Neuronal stem cell (in vitro differentiated cells): ENCODE results near the gene APOBEC3F.
"Not testable (repeated sequence)": the region's sequence is repeated elsewhere in the genome, so short reads cannot be mapped to it uniquely, and the experiment has no call there.

Experiments used
- DNase-seq: peaks from one replicate; pipeline ENCODE4 v3.0.0-alpha.2; 2013; ENCODE audit warnings: low spot score
- H2AFZ ChIP-seq: one replicate; pipeline ENCODE4 v1.6.1; 2013; ENCODE audit warnings: mild to moderate bottlenecking, low read length, inconsistent platforms
- H2AK5ac ChIP-seq: 2 replicates; pipeline ENCODE4 v1.6.1; 2013; ENCODE audit warnings: low read depth, mild to moderate bottlenecking, inconsistent platforms, low read length, moderate library complexity, mixed read lengths
- H2BK120ac ChIP-seq: 2 replicates; pipeline ENCODE4 v1.6.1; 2013; ENCODE audit warnings: low read depth, mild to moderate bottlenecking, inconsistent platforms, low read length, moderate library complexity, mixed read lengths
- H2BK12ac ChIP-seq: one replicate; pipeline ENCODE4 v1.6.1; 2013; ENCODE audit warnings: low read length, inconsistent platforms
- H2BK15ac ChIP-seq: 2 replicates; pipeline ENCODE4 v1.6.1; 2013; ENCODE audit warnings: mild to moderate bottlenecking, low read length, inconsistent platforms, mixed read lengths
- H2BK5ac ChIP-seq: one replicate; pipeline ENCODE4 v1.6.1; 2013; ENCODE audit warnings: inconsistent platforms, mild to moderate bottlenecking, low read length, moderate library complexity
- H3K14ac ChIP-seq: one replicate; pipeline ENCODE4 v1.6.1; 2013; ENCODE audit warnings: low read length, inconsistent platforms
- H3K18ac ChIP-seq: 2 replicates; pipeline ENCODE4 v1.6.1; 2013; ENCODE audit warnings: low read length, inconsistent platforms
- H3K23ac ChIP-seq: 2 replicates; pipeline ENCODE4 v1.6.1; 2013; ENCODE audit warnings: low read depth, mild to moderate bottlenecking, mixed read lengths, low read length, inconsistent platforms; ENCODE audit not compliant: poor library complexity
- H3K27ac ChIP-seq: replicated peaks from 3 replicates; pipeline ENCODE4 v1.5.1; 2013; ENCODE audit warnings: low read length, inconsistent platforms
- H3K27me3 ChIP-seq, 3 experiments: 2 replicates each; pipeline ENCODE4 v1.6.1; 2013; ENCODE audit warnings: low read length in 3 of 3, mild to moderate bottlenecking in 2 of 3, inconsistent platforms in 1 of 3, low read depth in 1 of 3, mixed read lengths in 1 of 3, moderate library complexity in 1 of 3; ENCODE audit not compliant: control insufficient read depth in 3 of 3, insufficient read depth in 3 of 3
- H3K36me3 ChIP-seq, 2 donors: replicated peaks in 1 of 2; 2 replicates each; pipeline ENCODE4 v1.6.1; 2013; ENCODE audit warnings: low read length in 2 of 2; ENCODE audit not compliant: control insufficient read depth in 2 of 2, insufficient read depth in 2 of 2
- H3K4ac ChIP-seq: 2 replicates; pipeline ENCODE4 v1.6.1; 2013; ENCODE audit warnings: inconsistent platforms, mild to moderate bottlenecking, low read length, moderate library complexity
- H3K4me1 ChIP-seq, 2 donors: 1 replicate in 1 of 2; 2 replicates in 1 of 2; pipeline ENCODE4 v1.6.1; 2013; ENCODE audit warnings: low read length in 2 of 2, low read depth in 1 of 2; ENCODE audit not compliant: control insufficient read depth in 2 of 2, insufficient read depth in 1 of 2
- H3K4me2 ChIP-seq: one replicate; pipeline ENCODE4 v1.6.1; 2013; ENCODE audit warnings: mild to moderate bottlenecking, low read length, inconsistent platforms; ENCODE audit not compliant: insufficient read depth, poor library complexity, severe bottlenecking
- H3K4me3 ChIP-seq, 2 donors: 2 replicates each; pipeline ENCODE4 v1.5.1; 2013; ENCODE audit warnings: low read length in 2 of 2, mild to moderate bottlenecking in 2 of 2, inconsistent platforms in 1 of 2, moderate library complexity in 1 of 2
- H3K79me1 ChIP-seq: one replicate; pipeline ENCODE4 v1.6.1; 2013; ENCODE audit warnings: low read depth, mild to moderate bottlenecking, inconsistent platforms, low read length, moderate library complexity
- H3K9ac ChIP-seq: one replicate; pipeline ENCODE4 v1.6.1; 2013; ENCODE audit warnings: mild to moderate bottlenecking, low read depth, low read length, inconsistent platforms; ENCODE audit not compliant: poor library complexity
- H3K9me3 ChIP-seq, 2 donors: replicated peaks in 1 of 2; 2 replicates each; pipeline versions ENCODE3 to v1.6.1; 2013; ENCODE audit warnings: low read length in 2 of 2, mild to moderate bottlenecking in 2 of 2, inconsistent platforms in 1 of 2, low read depth in 1 of 2, mixed read lengths in 1 of 2, moderate library complexity in 1 of 2; ENCODE audit not compliant: control insufficient read depth in 2 of 2, insufficient read depth in 1 of 2
- H4K8ac ChIP-seq: one replicate; pipeline ENCODE4 v1.6.1; 2013; ENCODE audit warnings: low read depth, mild to moderate bottlenecking, inconsistent platforms, low read length, moderate library complexity
- H4K91ac ChIP-seq: one replicate; pipeline ENCODE4 v1.6.1; 2013; ENCODE audit warnings: low read length, low read depth, mild to moderate bottlenecking, inconsistent platforms; ENCODE audit not compliant: poor library complexity
- WGBS, 2 donors: extraction: QIAGEN DNeasy Blood & Tissue Kit; methylation state at CpG; one replicate each; pipeline ENCODE4 v1.1.7; 2013; ENCODE audit warnings: missing lambda C conversion rate in 2 of 2, mixed read lengths in 1 of 2; ENCODE audit not compliant: insufficient read length in 2 of 2, insufficient replicate concordance in 1 of 2; ENCODE audit errors: extremely low coverage in 2 of 2; 5-methylcytosine and 5-hydroxymethylcytosine counted together

The APOBEC3F gene

GRCh38 chr22:39055658-39056057 is 15.0 kb downstream of the APOBEC3F start:
- no peak overlapping the region for H3K14ac ChIP-seq
- H3K27me3 ChIP-seq, result peaks cover 0 to 20% (median 0%) of the 10 kb centered on the region in 3 experiments
- no peak overlapping the region for H3K18ac ChIP-seq
- no peak overlapping the region for H3K23ac ChIP-seq
- peaks cover 2% of the 10 kb centered on the region for H3K79me1 ChIP-seq
- no peak for DNase-seq
- no peaks in the 10 kb centered on the region for H3K4me1 ChIP-seq
- H4K91ac ChIP-seq, result no peak overlapping the region
- no peak overlapping the region for H2AFZ ChIP-seq
- H2AK5ac ChIP-seq, result no peak overlapping the region
- H2BK5ac ChIP-seq, result no peak overlapping the region
- H3K4me3 ChIP-seq, result no peak overlapping the region
- H2BK12ac ChIP-seq, result no peak overlapping the region
- no CpG with 5 or more reads among the region's 11 CpGs for WGBS, 2 donors
- H2BK15ac ChIP-seq, result no peak overlapping the region
- no peak overlapping the region for H4K8ac ChIP-seq
- peaks cover 3% of the 10 kb centered on the region in 2 donors for H3K9me3 ChIP-seq
- no peak overlapping the region for H3K4ac ChIP-seq
- no peak overlapping the region for H3K9ac ChIP-seq
- no peak overlapping the region for H3K4me2 ChIP-seq
- H3K27ac ChIP-seq, result no peak overlapping the region
- no peaks in the 10 kb centered on the region for H3K36me3 ChIP-seq
- H2BK120ac ChIP-seq, result no peak overlapping the region

GRCh38 chr22:39061290-39061689 is 20.6 kb downstream of the APOBEC3F start:
- H3K36me3 ChIP-seq, H2AK5ac ChIP-seq, H3K79me1 ChIP-seq, DNase-seq, H3K9me3 ChIP-seq, H2BK12ac ChIP-seq, H4K8ac ChIP-seq, H3K18ac ChIP-seq, H2AFZ ChIP-seq, H2BK15ac ChIP-seq, H3K27ac ChIP-seq, H3K4ac ChIP-seq, H2BK5ac ChIP-seq, H2BK120ac ChIP-seq, H3K23ac ChIP-seq, H3K4me1 ChIP-seq, H3K9ac ChIP-seq, H3K4me2 ChIP-seq, H4K91ac ChIP-seq, H3K14ac ChIP-seq, H3K4me3 ChIP-seq: not testable (repeated sequence)
- no CpG with 5 or more reads among the region's 6 CpGs for WGBS, 2 donors
- peaks cover 0 to 34% (median 0%) of the 10 kb centered on the region in 3 experiments for H3K27me3 ChIP-seq

DNA sequence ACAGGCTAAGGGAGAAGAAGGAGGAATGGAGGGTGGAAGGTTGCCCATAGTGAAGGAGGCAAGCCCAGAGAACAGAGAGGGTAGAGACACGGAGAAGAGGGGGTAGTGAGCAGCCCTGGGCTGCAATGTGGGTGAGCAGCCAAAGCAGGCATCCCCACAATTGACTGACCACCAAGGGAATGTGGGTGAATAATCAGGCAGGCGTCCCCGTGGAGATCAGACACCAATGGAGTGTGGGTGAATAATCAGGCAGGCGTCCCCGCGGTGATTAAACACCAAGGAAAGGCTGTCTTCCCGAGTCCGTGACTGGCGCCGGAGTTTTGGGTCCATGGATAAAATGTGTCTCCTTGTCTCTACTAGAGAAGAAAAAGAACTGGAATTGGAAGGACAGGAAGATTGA is 21.3 kb downstream of the APOBEC3F start:
- H2BK15ac ChIP-seq, H3K27ac ChIP-seq, H3K23ac ChIP-seq, H2BK5ac ChIP-seq, H2BK120ac ChIP-seq, H2AFZ ChIP-seq, H3K4me1 ChIP-seq, H3K9me3 ChIP-seq, H3K18ac ChIP-seq, H4K8ac ChIP-seq, H2AK5ac ChIP-seq, H3K4ac ChIP-seq, H4K91ac ChIP-seq, H3K36me3 ChIP-seq, H2BK12ac ChIP-seq, H3K9ac ChIP-seq, DNase-seq, H3K4me2 ChIP-seq, H3K14ac ChIP-seq, H3K79me1 ChIP-seq, H3K4me3 ChIP-seq: not testable (repeated sequence)
- WGBS, 2 donors, result no CpG with 5 or more reads among the region's 10 CpGs
- peaks cover 0 to 40% (median 0%) of the 10 kb centered on the region in 3 experiments for H3K27me3 ChIP-seq

DNA sequence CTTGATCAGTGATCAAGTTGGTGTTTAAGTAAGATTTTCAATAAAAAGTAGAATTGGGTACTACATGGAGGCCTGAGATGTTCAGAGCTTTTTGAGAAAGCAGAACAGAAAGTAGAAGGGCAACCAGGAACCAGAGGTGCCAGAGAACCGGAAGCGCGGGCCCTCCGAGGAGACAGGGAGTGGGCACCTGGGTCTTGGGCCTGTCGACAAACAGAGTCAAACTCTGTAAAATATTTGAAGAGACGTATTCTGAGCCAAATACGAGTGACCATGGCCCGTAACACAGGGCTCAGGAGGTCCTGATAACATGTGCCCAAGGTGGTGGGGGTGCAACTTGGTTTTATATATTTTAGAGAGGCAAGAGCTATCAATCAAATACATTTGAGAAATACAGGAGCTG is 23.2 kb downstream of the APOBEC3F start:
- not testable (repeated sequence) for H3K9ac ChIP-seq, H2AFZ ChIP-seq, H3K79me1 ChIP-seq, H4K91ac ChIP-seq, H3K36me3 ChIP-seq, H4K8ac ChIP-seq, H3K9me3 ChIP-seq, H2BK12ac ChIP-seq, H3K4me3 ChIP-seq, H2BK120ac ChIP-seq, H3K14ac ChIP-seq, H2AK5ac ChIP-seq, DNase-seq, H3K27ac ChIP-seq, H2BK5ac ChIP-seq, H2BK15ac ChIP-seq, H3K4me1 ChIP-seq, H3K23ac ChIP-seq, H3K4me2 ChIP-seq, H3K4ac ChIP-seq, H3K18ac ChIP-seq
- H3K27me3 ChIP-seq, result peaks cover 0 to 43% (median 0%) of the 10 kb centered on the region in 3 experiments
- no CpG with 5 or more reads among the region's 8 CpGs for whole genome bisulfite sequencing, 2 donors
